GM13977 (cell line): ENCODE measurements around the gene FAT1.

ENCODE experiments used
- DNase-seq: peaks from one replicate; pipeline ENCODE4 v3.0.0; 2012; ENCODE audit warnings: low spot score
- in situ Hi-C: fragments of 300-500 bp; cut with MboI; formaldehyde crosslinking; loops from one replicate; pipeline ENCODE4 v1.12.0; 2022; ENCODE audit warnings: low sequenced_read_pairs, low pct_unique_long_range_greater_than_20kb, mixed read lengths, inconsistent platforms; ENCODE audit not compliant: unreplicated experiment
- TF ChIP-seq, protein P1 (sequence below): IDR thresholded peaks from 2 replicates; pipeline ENCODE4 v1.5.1; 2012; ENCODE audit warnings: mild to moderate bottlenecking, control low read depth; ENCODE audit not compliant: insufficient read depth; ENCODE audit errors: extremely low read depth, missing control alignments

The FAT1 gene

DNA sequence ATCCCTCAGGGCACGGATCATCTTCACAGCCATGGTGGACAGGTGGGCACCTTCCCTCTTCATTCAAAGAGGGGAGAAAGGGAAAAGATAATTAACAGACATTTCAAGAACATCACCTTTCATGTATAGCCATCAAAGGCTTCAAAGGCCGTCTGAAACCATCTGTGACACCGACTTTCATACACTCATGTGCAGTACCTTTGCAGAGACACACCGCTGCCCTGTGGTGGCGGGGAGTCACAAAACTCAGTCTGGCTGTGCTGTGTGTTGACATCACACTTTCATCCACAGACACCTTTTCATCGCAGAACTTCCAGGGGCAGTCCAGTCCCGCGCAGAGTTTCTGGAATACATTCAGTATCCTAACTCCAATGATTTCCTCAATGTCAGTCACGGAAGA is 120.7 kb downstream of the FAT1 start:
- TF ChIP-seq, protein P1, sequence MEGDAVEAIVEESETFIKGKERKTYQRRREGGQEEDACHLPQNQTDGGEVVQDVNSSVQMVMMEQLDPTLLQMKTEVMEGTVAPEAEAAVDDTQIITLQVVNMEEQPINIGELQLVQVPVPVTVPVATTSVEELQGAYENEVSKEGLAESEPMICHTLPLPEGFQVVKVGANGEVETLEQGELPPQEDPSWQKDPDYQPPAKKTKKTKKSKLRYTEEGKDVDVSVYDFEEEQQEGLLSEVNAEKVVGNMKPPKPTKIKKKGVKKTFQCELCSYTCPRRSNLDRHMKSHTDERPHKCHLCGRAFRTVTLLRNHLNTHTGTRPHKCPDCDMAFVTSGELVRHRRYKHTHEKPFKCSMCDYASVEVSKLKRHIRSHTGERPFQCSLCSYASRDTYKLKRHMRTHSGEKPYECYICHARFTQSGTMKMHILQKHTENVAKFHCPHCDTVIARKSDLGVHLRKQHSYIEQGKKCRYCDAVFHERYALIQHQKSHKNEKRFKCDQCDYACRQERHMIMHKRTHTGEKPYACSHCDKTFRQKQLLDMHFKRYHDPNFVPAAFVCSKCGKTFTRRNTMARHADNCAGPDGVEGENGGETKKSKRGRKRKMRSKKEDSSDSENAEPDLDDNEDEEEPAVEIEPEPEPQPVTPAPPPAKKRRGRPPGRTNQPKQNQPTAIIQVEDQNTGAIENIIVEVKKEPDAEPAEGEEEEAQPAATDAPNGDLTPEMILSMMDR = no peak
- in situ Hi-C loops = no loop called here
- DNase-seq = no peak

DNA sequence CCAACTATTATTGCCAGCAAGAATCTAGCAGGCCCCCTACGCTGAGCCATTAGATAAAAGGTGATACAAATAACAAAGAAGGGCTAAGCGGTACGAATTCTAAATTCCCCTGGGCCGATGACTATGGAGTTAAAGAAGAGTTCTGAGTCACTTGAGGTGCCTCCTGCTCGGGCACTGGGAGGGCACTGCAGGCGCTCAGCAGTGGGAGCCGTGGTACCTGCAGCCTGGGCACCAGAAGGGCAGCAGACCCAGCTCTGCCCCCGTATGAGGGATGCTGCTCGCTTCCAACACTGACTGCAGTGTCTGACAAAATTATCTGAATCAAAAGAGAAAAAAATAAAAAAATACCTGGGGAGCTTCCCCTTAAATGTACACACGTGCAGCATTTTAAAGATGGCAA is 124.2 kb downstream of the FAT1 start:
- no peak for DNase-seq
- TF ChIP-seq, protein P1 = no peak
- in situ Hi-C loops = no loop called here

DNA sequence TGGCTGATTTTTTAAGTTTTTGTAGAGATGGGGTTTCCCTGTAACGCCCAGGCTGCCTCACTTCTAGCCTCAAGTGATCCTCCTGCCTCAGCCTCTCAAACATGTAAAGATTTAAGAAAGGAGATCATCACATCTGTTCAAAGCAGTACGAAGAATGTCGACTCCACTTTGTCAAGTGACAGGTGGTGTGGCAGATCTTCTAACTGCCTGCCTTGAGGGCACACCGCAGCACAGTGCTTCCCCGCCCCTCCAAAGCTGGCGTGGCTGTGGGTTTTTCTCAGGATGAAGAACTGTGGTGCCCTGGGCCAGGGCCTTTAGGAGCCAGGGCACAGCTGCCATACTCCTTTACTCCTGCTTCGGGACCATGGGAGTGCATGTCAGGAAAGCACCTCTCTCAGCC is 125.0 kb downstream of the FAT1 start:
- no peak for DNase-seq
- TF ChIP-seq, protein P1 = no peak
- in situ Hi-C loops = no loop called here

DNA sequence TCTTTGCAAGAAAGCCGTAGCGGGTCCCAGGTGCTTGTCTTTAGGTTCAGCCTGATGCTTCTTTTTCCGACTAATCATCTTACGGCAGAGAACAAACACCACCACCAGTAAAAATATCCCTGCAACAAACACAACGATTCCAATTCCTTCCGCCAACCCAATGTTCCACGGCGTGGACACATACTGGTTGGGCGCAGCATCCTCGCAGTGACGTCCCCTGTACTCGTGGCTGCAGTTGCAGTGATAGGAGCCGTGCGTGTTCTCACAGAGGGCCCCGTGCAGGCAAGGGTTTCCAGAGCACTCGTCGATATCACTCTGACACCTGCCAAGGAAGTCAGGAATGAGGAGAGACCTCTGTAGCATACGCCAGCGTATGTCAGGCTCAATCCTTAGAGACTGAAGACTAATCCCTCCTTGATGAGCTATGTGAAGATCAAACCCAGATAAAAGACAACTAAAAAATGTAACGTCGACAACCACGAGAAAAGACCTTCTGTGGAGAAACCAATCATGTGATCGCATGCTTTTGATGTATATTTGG is 126.7 kb downstream of the FAT1 start:
- TF ChIP-seq, protein P1 = no peak
- no peak for DNase-seq
- in situ Hi-C loops = no loop called here

DNA sequence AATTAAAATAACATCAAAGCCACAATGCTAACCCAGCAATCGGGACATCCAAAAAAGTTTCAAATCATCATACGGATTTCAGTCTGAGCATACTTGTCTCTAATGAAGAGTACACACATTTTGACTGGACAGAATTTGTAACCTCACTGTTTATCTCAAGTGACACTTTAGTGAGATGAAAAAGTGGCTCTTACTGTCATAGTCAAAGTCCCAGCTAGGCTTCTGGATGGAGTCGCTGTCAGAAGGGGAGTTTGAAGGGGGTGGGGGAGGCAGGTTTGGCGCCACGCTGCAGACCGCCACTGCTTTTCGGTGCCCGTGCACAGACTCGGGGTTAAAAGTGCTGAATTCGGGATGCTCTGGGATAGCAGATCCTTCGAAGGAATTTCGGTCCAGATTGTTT is 127.3 kb downstream of the FAT1 start:
- no peak for DNase-seq
- TF ChIP-seq, protein P1 = no peak
- in situ Hi-C loops = no loop called here

DNA sequence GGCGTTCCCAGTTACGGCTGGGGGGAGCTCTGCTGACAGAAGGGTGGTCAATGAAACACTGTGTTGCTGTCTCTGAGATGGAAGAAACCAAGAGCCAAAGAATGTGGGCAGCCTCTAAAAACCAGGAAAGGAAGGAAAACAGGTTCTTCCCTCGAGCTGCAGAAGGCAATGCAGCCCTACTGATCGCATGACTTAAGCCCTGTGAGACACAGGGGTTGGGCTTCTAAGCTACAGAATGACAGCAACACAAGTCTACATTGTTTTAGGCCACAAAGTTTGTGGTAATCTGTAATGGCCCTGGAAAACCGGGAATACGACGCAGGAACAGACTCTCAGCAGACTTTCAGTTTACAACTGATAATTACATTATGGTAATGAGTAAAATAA is 130.1 kb downstream of the FAT1 start:
- TF ChIP-seq, protein P1 = no peak
- no peak for DNase-seq
- in situ Hi-C loops = no loop called here

DNA sequence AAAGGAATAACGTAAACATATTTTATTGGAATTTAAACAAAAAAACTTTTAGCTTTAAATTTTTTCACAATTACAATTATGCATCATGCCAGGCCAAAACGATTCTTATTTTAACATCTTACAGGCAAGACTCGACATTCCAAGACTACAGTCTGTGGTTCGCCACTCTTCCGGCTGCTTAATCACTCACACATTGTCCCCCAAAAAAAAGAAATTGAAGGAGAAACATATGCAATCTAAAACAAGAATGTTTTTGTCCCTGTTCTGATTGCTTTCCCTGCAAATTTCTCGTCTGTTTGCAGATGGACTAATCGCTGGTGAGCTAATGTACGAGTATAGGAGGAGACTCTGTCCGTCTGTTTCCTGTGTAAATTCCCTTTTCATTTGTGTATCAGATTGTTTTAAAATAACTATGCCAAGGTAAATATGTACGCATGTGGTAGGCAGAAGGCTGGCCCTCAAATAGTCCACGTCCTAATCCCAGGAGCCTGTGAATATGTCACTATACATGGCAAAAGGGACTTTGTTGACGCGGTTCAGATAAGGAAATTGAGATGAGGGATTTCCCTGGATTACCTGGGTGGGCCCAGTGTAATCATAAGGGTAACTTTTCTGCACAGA is 130.6 kb downstream of the FAT1 start:
- TF ChIP-seq, protein P1 = no peak
- DNase-seq = no peak
- in situ Hi-C loops = no loop called here
